Type B pancreatic cell (in vitro differentiated cells): ENCODE data around the gene BCAP31. TPM values are rescaled to one million over a fixed set of nuclear protein-coding genes. Genes with fewer than 3 reads are reported as not detected.

ENCODE experiments used
- DNase-seq: peaks from one replicate; pipeline ENCODE4 v3.0.0; 2021; ENCODE audit warnings: mixed read lengths; ENCODE audit not compliant: unreplicated experiment; ENCODE audit errors: extremely low spot score
- H3K27ac Mint-ChIP-seq: 2 replicates; pipeline ENCODE4 v1.8.0; 2021; ENCODE audit warnings: mild to moderate bottlenecking, mixed read lengths
- H3K27me3 Mint-ChIP-seq: 2 replicates; pipeline ENCODE4 v1.8.0; 2021; ENCODE audit warnings: mixed read lengths
- H3K36me3 Mint-ChIP-seq: 2 replicates; pipeline ENCODE4 v1.8.0; 2021; ENCODE audit warnings: mixed read lengths
- H3K4me1 Mint-ChIP-seq: one replicate; pipeline ENCODE4 v1.8.0; 2021; ENCODE audit warnings: mixed read lengths; ENCODE audit not compliant: unreplicated experiment
- H3K4me3 Mint-ChIP-seq: 2 replicates; pipeline ENCODE4 v1.8.0; 2021; ENCODE audit warnings: mild to moderate bottlenecking, mixed read lengths
- H3K9me3 Mint-ChIP-seq: 2 replicates; pipeline ENCODE4 v1.8.0; 2021; ENCODE audit warnings: mixed read lengths
- total RNA-seq: library from RNA; stranded (reverse); gene quantifications from 2 replicates; pipeline ENCODE4 v1.2.1, GENCODE V29; 2021; ENCODE audit warnings: low replicate concordance
- TF ChIP-seq, protein P1 (sequence below): fragments of 200-600 bp; sonication (generic); conservative IDR thresholded peaks from 2 replicates; pipeline ENCODE4 v1.5.0; 2021; ENCODE audit warnings: antibody characterized with exemption, mild to moderate bottlenecking

Gene BCAP31
- total RNA-seq, 1 donor from 2014 or later = 160 TPM

DNA sequence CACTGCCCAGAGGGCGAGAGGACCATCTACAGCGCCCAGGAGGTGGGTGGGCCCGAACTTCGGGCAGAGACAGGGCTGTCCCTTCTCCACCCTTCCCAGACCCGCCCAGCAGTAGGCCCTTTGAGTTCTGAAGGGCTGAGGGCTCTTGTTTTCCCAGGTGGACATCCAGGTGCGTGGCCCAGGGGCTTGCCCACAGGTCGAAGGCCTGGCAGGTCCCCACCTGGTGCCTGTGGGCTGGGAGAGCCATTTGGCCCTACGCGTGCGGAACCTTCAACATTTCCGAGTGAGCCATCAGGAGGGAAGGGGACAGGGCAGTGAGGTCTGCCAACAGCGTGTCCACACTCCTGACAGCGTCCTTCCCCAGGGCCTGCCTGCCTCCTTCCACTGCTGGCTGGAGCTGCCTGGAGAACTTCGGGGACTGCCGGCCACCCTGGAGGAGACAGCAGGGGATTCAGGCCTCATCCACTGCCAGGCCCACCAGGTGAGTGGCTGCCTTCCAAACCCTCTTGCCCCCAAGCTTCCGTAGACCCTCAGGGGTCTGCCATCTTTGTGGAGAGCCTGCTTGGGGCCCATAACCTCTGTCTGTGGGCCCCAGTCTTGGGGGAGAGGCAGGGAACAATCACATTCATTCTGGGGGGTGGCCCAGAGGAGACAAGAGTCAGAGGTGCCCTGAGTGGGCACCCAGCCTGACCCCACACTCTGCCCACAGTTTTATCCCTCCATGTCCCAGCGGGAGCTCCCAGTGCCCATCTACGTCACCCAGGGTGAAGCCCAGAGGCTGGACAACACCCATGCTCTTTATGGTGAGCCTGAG is 46.6 kb upstream of the BCAP31 start:
- H3K9me3 Mint-ChIP-seq = no peaks in the 10 kb centered on the region
- no peaks in the 10 kb centered on the region for H3K4me1 Mint-ChIP-seq
- no peak overlapping the region for H3K4me3 Mint-ChIP-seq
- H3K27ac Mint-ChIP-seq = no peak overlapping the region
- no peak for DNase-seq
- TF ChIP-seq, protein P1, sequence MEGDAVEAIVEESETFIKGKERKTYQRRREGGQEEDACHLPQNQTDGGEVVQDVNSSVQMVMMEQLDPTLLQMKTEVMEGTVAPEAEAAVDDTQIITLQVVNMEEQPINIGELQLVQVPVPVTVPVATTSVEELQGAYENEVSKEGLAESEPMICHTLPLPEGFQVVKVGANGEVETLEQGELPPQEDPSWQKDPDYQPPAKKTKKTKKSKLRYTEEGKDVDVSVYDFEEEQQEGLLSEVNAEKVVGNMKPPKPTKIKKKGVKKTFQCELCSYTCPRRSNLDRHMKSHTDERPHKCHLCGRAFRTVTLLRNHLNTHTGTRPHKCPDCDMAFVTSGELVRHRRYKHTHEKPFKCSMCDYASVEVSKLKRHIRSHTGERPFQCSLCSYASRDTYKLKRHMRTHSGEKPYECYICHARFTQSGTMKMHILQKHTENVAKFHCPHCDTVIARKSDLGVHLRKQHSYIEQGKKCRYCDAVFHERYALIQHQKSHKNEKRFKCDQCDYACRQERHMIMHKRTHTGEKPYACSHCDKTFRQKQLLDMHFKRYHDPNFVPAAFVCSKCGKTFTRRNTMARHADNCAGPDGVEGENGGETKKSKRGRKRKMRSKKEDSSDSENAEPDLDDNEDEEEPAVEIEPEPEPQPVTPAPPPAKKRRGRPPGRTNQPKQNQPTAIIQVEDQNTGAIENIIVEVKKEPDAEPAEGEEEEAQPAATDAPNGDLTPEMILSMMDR = no peak
- H3K36me3 Mint-ChIP-seq = no peaks in the 10 kb centered on the region
- no peaks in the 10 kb centered on the region for H3K27me3 Mint-ChIP-seq

DNA sequence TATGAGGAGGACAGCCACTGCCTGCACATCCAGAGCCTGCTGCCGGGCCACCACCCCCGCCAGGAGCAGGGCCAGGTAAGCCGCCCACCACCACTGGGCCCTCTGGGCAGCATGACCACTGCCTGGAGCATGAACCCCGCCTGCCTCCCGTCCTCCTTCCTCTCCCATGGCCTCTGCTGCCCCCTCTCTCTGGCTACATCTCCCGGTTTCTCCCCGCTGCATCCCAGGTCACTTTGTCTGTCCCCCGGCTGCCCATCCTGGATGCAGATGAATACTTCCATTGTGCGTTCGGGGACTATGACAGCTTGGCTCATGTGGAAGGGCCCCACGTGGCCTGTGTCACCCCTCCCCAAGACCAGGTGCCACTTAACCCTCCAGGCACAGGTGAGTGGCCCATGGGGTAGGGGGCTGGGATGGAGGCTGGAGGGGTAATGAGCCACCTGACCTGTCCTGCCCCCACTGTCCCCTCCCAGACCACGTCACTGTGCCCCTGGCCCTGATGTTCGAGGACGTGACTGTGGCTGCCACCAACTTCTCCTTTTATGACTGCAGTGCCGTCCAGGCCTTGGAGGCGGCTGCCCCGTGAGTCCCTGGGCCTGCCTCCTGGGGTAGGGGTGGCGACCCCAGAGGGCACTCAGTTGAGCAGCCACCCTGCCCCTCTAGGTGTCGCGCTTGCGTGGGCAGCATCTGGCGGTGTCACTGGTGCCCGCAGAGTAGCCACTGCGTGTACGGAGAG is 45.8 kb upstream of the BCAP31 start:
- H3K27me3 Mint-ChIP-seq = no peaks in the 10 kb centered on the region
- no peak overlapping the region for H3K27ac Mint-ChIP-seq
- no peaks in the 10 kb centered on the region for H3K4me1 Mint-ChIP-seq
- no peaks in the 10 kb centered on the region for H3K9me3 Mint-ChIP-seq
- no peaks in the 10 kb centered on the region for H3K36me3 Mint-ChIP-seq
- TF ChIP-seq, protein P1 = no peak
- no peak for DNase-seq
- H3K4me3 Mint-ChIP-seq = no peak overlapping the region

DNA sequence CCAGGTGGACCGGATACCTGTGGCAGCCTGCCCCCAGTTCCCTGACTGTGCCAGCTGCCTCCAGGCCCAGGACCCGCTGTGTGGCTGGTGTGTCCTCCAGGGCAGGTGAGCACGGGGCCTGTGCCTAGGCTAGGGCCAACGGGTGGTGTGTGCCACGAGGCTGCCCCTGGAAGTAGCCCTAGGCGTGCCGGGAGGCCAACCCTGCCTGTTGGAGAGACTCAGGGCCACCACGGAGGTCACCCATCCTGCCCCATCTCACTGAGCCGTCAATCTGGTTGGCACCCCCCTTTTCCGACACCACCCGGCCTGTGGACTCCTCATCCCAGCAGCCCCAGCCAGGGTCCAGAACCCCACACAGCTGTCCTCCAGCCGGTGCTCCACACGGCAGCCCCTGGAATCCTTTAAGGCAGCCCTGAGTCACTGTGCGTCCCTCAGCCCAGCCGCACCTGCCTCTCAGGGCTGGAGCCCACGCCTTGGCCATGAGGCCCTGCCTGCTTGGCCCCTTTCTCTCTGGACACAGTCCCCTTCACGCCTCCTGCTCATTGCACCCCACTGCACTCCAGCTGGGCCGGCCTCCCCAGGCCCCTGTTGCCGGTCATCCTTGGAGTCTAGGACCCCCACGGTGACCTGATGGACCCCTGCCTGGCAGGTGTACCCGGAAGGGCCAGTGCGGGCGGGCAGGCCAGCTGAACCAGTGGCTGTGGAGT is 45.1 kb upstream of the BCAP31 start:
- DNase-seq = no peak
- H3K9me3 Mint-ChIP-seq = no peaks in the 10 kb centered on the region
- H3K36me3 Mint-ChIP-seq = no peaks in the 10 kb centered on the region
- H3K4me3 Mint-ChIP-seq = no peak overlapping the region
- H3K4me1 Mint-ChIP-seq = no peaks in the 10 kb centered on the region
- no peaks in the 10 kb centered on the region for H3K27me3 Mint-ChIP-seq
- H3K27ac Mint-ChIP-seq = no peak overlapping the region
- TF ChIP-seq, protein P1 = no peak

DNA sequence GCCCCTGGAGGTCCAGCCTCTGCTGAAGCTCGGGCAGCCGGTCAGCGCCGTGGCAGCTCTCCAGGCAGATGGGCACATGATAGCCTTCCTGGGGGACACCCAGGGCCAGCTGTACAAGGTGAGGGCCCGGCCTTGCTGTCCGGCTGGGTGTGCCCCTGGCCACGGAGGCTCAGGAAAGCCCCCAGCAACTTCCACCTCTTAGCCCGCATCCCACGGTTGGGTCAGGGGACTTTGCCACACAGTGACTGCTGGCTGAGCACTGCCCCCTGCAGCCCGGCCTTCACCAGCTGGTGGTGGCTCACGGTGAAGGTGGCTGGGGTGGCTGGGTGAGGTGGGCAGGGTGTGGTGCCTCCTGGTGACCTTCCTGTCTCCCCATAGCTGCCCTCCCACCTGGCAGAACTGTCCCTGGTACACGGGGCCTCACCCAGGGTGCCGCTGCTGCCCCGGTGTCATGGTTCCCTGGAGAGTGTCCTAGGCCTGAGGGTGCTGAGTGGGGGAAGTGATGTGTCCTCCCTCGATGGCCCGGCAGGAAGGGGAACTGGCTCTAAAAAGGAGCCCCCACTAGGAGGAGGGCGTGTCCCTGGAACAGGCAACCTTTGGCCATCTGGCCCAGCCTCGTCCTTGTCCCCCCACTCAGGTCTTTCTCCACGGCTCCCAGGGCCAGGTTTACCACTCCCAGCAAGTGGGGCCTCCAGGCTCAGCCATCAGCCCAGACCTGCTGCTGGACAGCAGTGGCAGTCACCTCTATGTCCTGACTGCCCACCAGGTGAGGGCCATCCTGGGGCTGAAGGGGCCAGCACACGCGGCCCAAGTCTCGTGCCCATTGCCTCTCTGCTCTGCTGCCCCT is 44.3 kb upstream of the BCAP31 start:
- Mint-ChIP-seq H3K9me3 (no peaks in the 10 kb centered on the region), H3K4me1 (no peaks in the 10 kb centered on the region), H3K27me3 (no peaks in the 10 kb centered on the region), H3K27ac (no peak overlapping the region), H3K4me3 (no peak overlapping the region), H3K36me3 (no peaks in the 10 kb centered on the region)
- TF ChIP-seq, protein P1 = no peak
- no peak for DNase-seq

DNA sequence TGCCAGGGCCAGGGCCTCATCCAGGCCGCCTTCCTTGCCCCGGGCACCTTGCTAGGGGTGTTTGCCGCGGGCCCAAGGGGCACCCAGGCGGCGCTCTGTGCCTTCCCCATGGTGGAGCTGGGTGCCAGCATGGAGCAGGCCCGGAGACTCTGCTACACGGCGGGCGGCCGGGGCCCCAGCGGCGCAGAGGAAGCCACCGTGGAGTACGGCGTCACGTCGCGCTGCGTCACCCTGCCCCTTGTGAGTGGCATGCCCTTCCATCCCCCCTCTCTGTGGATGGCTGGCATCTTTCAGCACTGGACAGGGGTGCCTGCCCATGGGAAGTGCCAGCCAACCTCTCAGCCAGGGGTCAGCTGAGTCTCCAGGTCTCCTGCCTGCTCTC is 43.5 kb upstream of the BCAP31 start:
- TF ChIP-seq, protein P1 = no peak

More for the DNA sequence above, 43.5 kb upstream of the BCAP31 start:
- Mint-ChIP-seq H3K27ac (no peak overlapping the region), H3K4me3 (no peak overlapping the region), H3K36me3 (no peaks in the 10 kb centered on the region), H3K9me3 (no peaks in the 10 kb centered on the region), H3K4me1 (no peaks in the 10 kb centered on the region), H3K27me3 (no peaks in the 10 kb centered on the region)
- no peak for DNase-seq
